SU-DHL-6 (cell line): ENCODE results near the gene PUS1.

Experiments
- CTCF ChIP-seq: fragments of 200-600 bp; sonication (generic); IDR thresholded peaks from one replicate; pipeline ENCODE4 v1.5.1; 2017; ENCODE audit warnings: antibody characterized with exemption, mild to moderate bottlenecking, low read length, moderate library complexity; ENCODE audit not compliant: insufficient read depth, poor library complexity, severe bottlenecking
- EZH2phosphoT487 ChIP-seq: fragments of 200-600 bp; sonication (generic), shearing (Covaris generic); conservative IDR thresholded peaks from 2 replicates; pipeline ENCODE4 v1.6.1; 2018; ENCODE audit warnings: mild to moderate bottlenecking, antibody characterized with exemption, low read length, moderate library complexity, mixed read lengths

- TF ChIP-seq CTCF: no peak
- no peak for TF ChIP-seq EZH2phosphoT487
Measured at GRCh38 chr12:131910302-131911027, 18.6 kb upstream of the PUS1 start.
